T1000 (cell line): ENCODE results near the gene TARS3.
"Not testable (repeated sequence)": the region's sequence is repeated elsewhere in the genome, so short reads cannot be mapped to it uniquely, and the experiment has no call there.

Experiments
- DNase-seq: peaks from one replicate; lab custom pipeline; 2025; ENCODE audit warnings: mixed read lengths; lab: John Stamatoyannopoulos, UW

The TARS3 gene

GRCh38 chr15:101654171-101654570, 70.1 kb downstream of the TARS3 start:
- no peak for DNase-seq

DNA sequence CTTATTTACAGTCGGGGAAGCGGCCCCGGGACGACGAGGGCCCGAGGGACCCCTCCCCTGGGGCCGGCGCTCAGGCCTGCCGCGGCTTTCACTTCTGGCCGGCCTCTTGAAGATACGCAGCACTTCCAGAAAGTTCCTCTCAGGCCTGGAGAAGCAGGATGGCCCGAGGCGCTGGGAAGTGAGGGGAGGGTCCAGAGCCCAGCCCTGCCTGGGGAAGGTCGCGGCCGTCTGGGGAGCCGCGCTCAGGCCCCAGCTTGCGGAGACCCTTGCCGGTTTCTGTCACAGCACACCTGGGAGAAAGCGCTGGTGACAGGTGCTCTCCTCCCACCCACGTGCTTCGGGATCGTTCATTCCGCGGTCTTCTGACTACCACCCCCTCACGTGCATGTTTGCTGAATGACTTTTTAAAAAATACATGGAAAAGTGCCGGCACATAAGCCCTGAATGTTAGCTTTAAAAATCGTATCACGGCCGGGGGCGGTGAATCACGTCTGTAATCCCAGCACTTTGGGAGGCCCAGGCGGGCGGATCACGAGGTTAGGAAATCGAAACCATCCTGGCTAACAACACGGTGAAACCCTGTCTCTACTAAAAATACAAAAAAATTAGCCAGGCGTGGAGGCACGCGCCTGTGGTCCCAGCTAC, 71.4 kb downstream of the TARS3 start:
- DNase-seq, result no peak

DNA sequence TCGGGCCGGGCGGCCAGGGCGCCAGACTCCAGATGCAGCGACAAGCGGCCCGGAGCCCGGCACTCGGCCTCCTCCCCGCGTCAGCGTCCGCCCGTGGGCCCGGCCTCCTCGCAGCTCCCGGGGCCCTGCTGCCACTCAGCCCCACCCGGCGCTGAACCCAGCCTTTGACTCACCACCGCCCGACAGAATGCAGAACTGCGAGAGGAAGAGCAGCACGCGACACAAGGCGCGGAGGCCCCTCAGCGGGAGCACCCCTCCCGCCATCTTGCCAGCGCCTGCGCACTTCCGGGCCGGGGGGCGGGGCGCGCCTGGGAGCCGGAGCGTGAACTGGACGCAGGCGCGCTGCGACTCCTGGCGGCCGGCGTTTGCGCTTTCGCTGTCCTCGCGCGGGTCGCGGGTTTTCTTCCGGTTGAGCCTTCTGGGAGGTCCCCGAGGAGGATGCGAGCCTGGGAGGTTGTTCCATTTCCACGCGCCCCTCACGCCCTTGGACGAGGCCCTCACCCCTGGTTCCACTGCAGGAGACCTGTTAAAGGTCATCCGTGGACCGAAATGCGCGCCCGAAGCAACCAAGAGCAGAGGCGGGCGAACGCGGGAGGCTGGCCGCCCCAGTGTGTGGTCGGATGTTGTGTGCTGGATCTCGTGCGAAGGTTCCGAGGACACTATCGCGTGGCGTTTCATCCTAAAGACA, 72.0 kb downstream of the TARS3 start, which contains the start of gene TM2D3:
TM2D3 (minus strand) TSS at position 284 of the 688 bp plus-strand sequence; CDS start at position 264, 20 bp downstream.
- peak; percentile 87 for DNase-seq

GRCh38 chr15:101651554-101652097, 72.6 kb downstream of the TARS3 start:
- no peak for DNase-seq

DNA sequence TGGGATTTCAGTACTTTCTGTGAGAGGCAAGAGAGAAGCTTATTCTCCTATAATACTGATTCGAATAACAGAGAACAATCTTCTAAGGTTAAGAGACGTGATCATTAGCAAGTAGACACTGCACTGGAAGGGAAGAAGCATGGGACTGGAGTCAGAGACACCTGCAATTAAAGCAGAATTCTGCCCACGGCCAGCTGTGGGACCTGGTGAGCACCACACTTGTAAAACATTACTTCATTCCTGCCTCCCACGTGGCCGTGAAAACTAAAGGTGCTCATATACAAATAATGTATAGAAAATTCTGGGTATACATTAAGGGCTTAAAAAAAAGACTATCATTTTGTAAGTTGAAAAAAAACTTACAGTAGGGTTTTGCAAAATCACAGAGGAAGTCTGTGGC, 74.1 kb downstream of the TARS3 start:
- no peak for DNase-seq

DNA sequence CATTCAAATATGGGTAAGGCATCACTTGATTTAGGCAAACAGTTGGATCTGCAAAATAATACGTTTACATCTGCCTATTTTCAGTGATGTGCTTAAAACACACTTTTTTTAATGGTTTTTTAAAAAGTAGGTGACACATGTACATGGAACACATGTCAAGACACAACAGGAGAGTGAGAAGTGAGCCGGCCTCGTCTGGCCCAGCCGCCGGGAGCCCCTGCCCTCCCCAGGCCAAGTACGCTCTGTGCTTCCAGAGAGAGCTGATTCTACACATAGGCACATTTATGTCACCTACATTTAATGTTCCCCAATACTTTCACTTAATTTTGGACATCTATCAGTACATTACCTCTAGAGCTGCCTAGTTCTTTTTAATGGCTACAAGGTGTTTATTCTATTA, 75.9 kb downstream of the TARS3 start:
- no peak for DNase-seq

- no peak for DNase-seq
Observed at GRCh38 chr15:101647251-101647650, 77.0 kb downstream of the TARS3 start.

DNA sequence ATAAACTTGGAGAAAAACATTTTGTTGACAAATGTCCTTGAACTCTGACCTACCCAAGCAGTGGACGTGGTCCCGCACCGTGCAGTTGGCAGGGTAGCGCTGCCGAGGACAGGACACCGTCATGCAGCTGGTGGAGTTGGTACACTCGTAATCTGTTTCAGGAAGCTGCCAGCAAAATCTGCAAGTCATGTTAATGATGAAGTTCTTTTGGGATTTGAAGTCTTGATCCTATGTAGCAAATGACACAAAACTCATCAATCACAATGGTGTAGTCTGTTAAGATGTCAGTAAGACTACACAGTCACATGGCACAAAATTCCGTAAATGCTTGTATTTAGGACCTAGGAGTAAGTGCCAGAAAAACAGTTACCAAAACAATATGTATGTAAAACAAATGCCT, 77.6 kb downstream of the TARS3 start:
- no peak for DNase-seq

DNA sequence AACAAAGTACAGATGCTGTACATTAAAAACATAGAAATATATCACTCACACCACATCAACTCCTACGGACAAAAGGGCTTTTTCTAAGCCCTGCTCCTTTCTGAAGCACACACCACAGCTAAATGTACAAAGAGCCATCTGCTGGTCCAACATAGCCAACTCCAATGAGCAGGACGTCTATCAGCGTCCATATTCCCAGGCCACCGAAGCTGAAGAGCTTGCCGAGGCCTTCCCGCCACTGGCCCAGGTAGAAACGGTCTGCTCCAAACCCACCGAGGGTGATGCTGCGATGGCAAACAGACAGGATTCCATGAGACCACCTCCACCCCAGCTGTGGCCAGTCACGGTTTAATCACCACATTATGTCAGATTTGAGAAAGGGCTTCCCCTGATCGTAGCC, 81.9 kb downstream of the TARS3 start:
- DNase-seq, result no peak

- DNase-seq, result no peak
Observed at GRCh38 chr15:101641894-101642293, 82.4 kb downstream of the TARS3 start.

DNA sequence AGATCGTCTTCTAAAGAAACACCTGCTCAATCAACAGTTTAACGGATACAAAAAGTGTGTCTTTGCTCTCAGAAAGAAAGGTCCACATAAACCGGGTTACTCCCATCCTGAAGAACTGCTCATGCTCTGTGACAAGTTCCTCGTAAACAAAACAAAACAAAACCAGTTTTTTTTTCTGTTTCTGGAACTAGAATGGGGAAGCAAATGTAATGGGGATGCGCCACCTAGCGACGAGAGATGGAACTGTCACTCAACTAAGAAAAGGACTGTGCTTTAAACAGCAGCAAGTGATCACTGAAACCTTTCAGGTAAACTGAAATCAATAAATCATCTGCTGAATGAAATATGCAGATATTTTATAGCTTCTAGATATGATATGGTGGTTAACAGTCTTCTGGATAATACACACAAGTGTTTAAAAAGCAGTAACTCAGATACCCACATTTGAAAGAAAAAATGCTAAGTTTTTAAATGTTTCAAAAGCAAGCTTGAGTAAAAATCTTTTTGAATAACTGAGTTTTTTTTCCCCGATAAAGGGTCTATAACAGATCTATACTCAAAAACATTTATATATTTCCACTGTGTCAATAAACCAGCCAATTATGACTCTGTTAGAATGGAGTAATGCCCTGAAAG, 83.0 kb downstream of the TARS3 start:
- DNase-seq, result peak; percentile 34

- DNase-seq, result no peak
Observed at GRCh38 chr15:101639667-101640066, 84.6 kb downstream of the TARS3 start.

- DNase-seq, result no peak
Observed at GRCh38 chr15:101637919-101638318, 86.4 kb downstream of the TARS3 start.

DNA sequence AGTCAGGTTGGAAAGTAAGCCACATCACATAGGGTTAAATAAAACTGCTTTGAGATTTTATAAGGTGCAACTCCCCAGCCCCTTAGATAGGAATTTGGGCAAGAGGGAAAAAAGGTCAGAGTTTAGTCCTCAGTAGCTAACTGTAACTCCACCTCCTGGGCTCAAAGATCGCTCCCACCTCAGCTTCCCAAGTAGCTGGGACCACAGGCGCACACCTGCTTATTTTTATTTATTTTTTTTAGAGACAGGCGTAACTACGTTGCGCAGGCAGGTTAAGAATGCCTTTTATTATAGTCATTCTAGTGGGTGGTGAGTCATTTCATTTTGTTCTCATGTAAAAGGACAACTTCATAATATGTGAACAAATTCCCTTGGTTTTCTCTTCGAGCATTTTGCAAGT, 86.8 kb downstream of the TARS3 start:
- DNase-seq, result no peak

DNA sequence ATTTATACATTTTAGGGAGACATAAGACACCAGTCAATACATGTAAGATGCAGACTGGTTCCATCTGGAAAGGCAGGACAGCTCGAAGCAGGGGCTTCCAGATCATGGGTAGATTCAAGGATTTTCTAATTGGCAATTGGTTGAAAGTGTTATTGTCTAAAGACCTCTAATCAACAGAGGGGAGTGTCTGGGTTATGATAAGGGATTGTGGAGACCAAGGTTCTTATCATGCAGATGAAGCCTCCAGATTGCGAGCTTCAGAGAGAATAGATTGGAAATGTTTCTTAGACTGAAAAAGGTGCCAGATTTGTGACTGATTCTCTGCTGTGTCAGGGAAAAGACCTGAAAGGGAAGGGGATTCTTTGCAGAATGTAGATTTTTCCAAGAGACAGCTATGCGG, 87.2 kb downstream of the TARS3 start:
- DNase-seq, result no peak

DNA sequence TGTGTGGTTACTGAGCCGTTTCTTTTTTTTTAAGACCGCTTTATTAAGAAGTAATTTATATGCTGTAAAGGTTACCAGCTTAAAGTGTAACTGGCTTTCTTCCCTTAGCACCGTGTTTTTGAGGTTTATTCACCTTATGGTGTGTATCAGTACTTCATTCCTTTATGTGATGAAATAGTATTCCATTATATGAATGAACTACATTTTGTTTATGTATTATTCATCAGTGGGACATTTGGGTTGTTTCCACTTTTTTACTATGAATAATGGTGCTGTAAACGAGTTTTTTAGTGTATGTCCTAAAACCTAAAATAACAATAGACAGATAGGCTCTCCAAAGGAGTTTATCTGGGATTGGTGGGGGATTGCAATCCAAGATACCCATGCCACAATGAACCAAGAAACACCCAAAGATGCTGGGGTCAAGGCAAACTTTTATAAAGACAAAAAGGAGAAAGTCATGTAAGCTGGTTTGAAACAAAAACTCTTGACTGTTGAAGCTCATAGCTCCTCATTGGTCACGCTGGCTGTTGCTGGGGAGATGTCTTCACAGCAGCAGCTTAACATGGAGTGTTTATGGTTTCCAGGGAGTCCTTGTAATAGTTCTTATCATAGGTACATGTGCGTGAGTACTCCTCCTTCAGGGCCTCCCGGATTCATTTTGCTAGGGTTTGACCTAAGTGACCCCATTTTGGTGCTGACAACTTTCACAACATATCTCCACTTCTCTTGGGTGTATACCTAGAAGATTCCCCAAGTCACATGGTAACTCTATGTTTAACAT, 88.1 kb downstream of the TARS3 start:
- no peak for DNase-seq

DNA sequence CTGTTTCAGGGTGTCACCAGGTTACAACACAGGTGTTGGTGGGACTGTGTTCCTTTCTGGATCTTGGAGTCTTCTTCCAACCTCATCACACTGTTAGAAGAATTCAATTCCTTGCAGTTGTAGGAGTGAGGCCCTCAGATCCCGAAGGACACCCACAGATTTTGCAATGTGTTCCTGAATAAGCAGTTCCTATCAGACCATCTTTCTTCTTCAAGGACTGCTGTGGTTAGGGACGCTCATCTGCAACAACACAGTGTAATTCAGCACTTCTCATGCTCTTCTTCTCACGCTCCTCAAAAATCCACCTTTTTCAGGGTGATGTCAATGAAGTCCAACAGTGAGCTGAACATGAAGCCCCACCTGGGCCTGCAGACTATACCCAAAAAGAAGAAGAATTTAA, 90.9 kb downstream of the TARS3 start:
- DNase-seq, result no peak

DNA sequence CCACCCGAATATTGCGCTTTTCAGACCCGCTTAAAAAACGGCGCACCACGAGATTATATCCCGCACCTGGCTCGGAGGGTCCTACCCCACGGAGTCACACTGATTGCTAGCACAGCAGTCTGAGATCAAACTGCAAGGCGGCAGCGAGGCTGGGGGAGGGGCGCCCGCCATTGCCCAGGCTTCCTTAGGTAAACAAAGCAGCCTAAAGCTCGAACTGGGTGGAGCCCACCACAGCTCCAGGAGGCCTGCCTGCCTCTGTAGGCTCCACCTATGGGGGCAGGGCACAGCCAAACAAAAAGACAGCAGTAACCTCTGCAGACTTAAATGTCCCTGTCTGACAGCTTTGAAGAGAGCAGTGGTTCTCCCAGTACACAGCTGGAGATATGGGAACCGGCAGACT, 97.5 kb downstream of the TARS3 start:
- not testable (repeated sequence) for DNase-seq

GRCh38 chr15:101625980-101626379, 98.3 kb downstream of the TARS3 start:
- no peak for DNase-seq

DNA sequence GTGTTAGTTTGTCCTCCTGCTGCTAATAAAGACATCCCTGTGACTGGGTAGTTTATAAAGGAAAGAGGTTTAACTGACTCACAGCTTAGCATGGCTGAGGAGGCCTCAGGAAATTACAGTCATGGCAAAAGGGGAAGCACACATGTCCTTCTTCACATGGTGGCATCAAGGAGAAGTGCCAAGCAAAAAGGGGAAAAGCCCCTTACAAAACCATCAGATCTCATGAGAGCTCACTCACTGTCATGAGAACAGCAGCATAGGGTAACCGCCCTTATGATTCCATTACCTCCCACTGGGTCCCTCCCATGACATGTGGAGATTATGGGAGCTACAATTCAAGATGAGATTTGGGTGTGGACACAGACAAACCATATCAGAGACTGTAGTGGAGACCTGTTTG, 99.1 kb downstream of the TARS3 start:
- no peak for DNase-seq

- DNase-seq, result no peak
Observed at GRCh38 chr15:101623367-101624304, 100.6 kb downstream of the TARS3 start.
